Measurements from ENCODE around the gene SETD7.

- TF ChIP-seq, protein P1, sequence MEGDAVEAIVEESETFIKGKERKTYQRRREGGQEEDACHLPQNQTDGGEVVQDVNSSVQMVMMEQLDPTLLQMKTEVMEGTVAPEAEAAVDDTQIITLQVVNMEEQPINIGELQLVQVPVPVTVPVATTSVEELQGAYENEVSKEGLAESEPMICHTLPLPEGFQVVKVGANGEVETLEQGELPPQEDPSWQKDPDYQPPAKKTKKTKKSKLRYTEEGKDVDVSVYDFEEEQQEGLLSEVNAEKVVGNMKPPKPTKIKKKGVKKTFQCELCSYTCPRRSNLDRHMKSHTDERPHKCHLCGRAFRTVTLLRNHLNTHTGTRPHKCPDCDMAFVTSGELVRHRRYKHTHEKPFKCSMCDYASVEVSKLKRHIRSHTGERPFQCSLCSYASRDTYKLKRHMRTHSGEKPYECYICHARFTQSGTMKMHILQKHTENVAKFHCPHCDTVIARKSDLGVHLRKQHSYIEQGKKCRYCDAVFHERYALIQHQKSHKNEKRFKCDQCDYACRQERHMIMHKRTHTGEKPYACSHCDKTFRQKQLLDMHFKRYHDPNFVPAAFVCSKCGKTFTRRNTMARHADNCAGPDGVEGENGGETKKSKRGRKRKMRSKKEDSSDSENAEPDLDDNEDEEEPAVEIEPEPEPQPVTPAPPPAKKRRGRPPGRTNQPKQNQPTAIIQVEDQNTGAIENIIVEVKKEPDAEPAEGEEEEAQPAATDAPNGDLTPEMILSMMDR (IDR thresholded peaks at IDR 0.05 in 4 of 5, conservative IDR thresholded peaks at IDR 0.05 in 1 of 5): no peak
- no peak for TF ChIP-seq POLR2A (IDR thresholded peaks at IDR 0.05)
These were observed 84.9 kb downstream of the SETD7 start for GRCh38 chr4:139470997-139471665.

Data from gastrocnemius medialis (tissue), 4 donors.